ENCODE measurements around the gene PLEKHN1.
"Not testable (repeated sequence)": the region's sequence is repeated elsewhere in the genome, so short reads cannot be mapped to it uniquely, and the experiment has no call there.

GRCh38 chr1:988061-988460, 21.8 kb downstream of the PLEKHN1 start:
- not testable (repeated sequence) for TF ChIP-seq CTCF (conservative IDR thresholded peaks at IDR 0.05; ENCODE audit: low read depth, low read length); EZH2 (IDR thresholded peaks at IDR 0.05; ENCODE audit: borderline replicate concordance, low read depth, low read length, poor library complexity, severe bottlenecking)

Measured in A673 (cell line).